ENCODE data around the gene SIK3.
"Not testable (repeated sequence)": the region's sequence is repeated elsewhere in the genome, so short reads cannot be mapped to it uniquely, and the experiment has no call there.

Gene SIK3

GRCh38 chr11:117134431-117134830, 36.2 kb upstream of the SIK3 start:
- H3K4me3 ChIP-seq (ENCODE audit: control insufficient read depth, low read depth, low read length) = no peak overlapping the region
- DNase-seq (ENCODE audit: low read depth) = no peak
- TF ChIP-seq CTCF (IDR thresholded peaks at IDR 0.05; ENCODE audit: control insufficient read depth, insufficient read depth, low read depth, low read length, missing control alignments) = no peak

DNA sequence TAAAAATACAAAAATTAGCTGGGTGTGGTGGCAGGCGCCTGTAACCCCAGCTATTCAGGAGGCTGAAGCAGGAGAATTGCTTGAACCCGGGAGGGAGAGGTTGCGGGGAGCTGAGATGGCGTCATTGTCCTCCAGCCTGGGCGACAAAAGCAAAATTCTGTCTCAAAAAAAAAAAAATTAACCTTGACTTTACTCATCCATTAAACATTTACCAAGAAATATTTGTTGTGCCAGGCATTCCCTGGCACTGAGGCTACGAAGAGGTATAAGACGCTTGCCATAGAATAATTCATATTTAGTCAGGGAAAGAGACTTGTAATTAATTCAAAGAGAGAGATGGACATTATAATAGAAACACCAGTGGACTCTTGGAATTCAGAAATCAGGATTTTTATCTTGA, 32.7 kb upstream of the SIK3 start:
- DNase-seq (ENCODE audit: low read depth) = no peak
- TF ChIP-seq CTCF (IDR thresholded peaks at IDR 0.05; ENCODE audit: control insufficient read depth, insufficient read depth, low read depth, low read length, missing control alignments) = no peak
- H3K4me3 ChIP-seq (ENCODE audit: control insufficient read depth, low read depth, low read length) = no peak overlapping the region

DNA sequence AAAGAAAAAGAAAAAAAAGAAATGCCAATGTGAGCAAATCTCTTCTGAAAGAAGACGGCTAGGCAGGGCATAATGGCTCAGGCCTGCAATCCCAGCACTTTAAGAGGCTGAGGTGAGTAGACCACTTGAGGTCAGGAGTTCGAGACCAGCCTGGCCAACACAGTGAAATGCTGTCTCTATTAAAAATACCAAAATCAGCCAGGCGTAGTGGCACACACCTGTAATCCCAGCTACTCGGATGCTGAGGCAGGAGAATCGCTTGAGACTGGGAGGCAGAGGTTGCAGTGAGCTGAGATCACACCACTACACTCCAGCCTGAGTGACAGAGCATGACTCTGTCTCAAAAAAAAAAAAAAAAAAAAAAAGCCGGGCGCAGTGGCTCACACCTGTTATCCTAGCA, 32.2 kb upstream of the SIK3 start:
- not testable (repeated sequence) for DNase-seq (ENCODE audit: low read depth); H3K4me3 ChIP-seq (ENCODE audit: control insufficient read depth, low read depth, low read length)

- no peak for DNase-seq (ENCODE audit: low read depth)
- TF ChIP-seq CTCF (IDR thresholded peaks at IDR 0.05; ENCODE audit: control insufficient read depth, insufficient read depth, low read depth, low read length, missing control alignments) = no peak
- no peak overlapping the region for H3K4me3 ChIP-seq (ENCODE audit: control insufficient read depth, low read depth, low read length)
These were observed 30.1 kb upstream of the SIK3 start for GRCh38 chr11:117128289-117128688.

- no peak for TF ChIP-seq CTCF (IDR thresholded peaks at IDR 0.05; ENCODE audit: control insufficient read depth, insufficient read depth, low read depth, low read length, missing control alignments)
These were observed 29.1 kb upstream of the SIK3 start for GRCh38 chr11:117127171-117127901.

DNA sequence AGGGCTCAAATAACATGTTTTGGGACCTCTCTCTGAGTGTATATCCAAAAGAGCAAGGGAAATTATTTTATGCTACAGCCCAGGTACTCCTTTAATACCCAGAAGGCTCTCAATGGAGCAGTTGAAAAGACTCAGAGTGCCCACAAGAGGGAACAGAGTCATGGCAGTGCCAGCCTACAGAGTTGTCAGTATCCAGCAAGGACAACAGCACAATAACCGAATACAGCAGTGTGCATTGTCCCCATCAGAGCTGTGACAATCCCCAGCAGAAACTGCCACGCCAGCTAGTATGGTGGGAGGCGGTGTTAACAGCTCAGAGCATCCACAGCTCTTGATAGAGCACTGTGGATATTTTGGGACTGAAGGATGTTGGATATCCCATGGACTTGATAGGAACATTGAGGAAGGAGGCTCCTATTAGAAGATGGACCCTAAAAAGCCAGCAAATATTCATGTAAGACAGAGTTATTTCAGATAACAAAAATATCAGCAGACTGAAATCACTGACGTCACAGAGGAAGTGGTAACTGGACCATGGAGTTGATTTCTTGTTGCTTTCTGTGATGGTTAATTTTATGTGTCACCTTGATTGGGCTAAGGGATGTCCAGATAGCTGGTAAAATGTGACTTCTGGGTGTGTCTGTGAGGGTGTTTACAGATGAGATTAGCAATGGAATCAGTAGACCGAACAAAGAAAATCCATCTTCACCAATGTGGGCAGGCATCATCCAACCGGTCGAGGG, 28.2 kb upstream of the SIK3 start:
- TF ChIP-seq CTCF (IDR thresholded peaks at IDR 0.05; ENCODE audit: control insufficient read depth, insufficient read depth, low read depth, low read length, missing control alignments) = no peak
- DNase-seq (ENCODE audit: low read depth) = no peak
- H3K4me3 ChIP-seq (ENCODE audit: control insufficient read depth, low read depth, low read length) = no peak overlapping the region

More at GRCh38 chr11:117127171-117127901, 29.1 kb upstream of the SIK3 start:
- DNase-seq (ENCODE audit: low read depth) = no peak
- H3K4me3 ChIP-seq (ENCODE audit: control insufficient read depth, low read depth, low read length) = no peak overlapping the region

- DNase-seq (ENCODE audit: low read depth) = no peak
- H3K4me3 ChIP-seq (ENCODE audit: control insufficient read depth, low read depth, low read length) = no peak overlapping the region
- no peak for TF ChIP-seq CTCF (IDR thresholded peaks at IDR 0.05; ENCODE audit: control insufficient read depth, insufficient read depth, low read depth, low read length, missing control alignments)
These were observed 24.3 kb upstream of the SIK3 start for GRCh38 chr11:117122556-117122955.
